WI38 (cell line): ENCODE measurements around the gene SMS.

ENCODE experiments used
- H3K4me3 ChIP-seq: 2 replicates; pipeline ENCODE4 v1.5.1; 2011; ENCODE audit warnings: low read depth, mild to moderate bottlenecking, control low read depth, low read length
- CTCF ChIP-seq: IDR thresholded peaks from 2 replicates; pipeline ENCODE4 v1.5.1; 2012; ENCODE audit warnings: low read depth, mild to moderate bottlenecking, control low read depth, low read length

SMS gene

GRCh38 chrX:22037225-22037624 lies 96.7 kb downstream of the SMS start:
- TF ChIP-seq CTCF = no peak
- H3K4me3 ChIP-seq = no peak overlapping the region

GRCh38 chrX:22037911-22038537 lies 97.5 kb downstream of the SMS start:
- TF ChIP-seq CTCF = no peak
- no peak overlapping the region for H3K4me3 ChIP-seq

- TF ChIP-seq CTCF = no peak
- H3K4me3 ChIP-seq = no peak overlapping the region
Observed at GRCh38 chrX:22039541-22039940, 99.0 kb downstream of the SMS start.

- H3K4me3 ChIP-seq = no peak overlapping the region
- no peak for TF ChIP-seq CTCF
Observed at GRCh38 chrX:22040184-22040583, 99.7 kb downstream of the SMS start.

GRCh38 chrX:22041907-22042530 lies 101.5 kb downstream of the SMS start:
- TF ChIP-seq CTCF = no peak
- H3K4me3 ChIP-seq = no peak overlapping the region

GRCh38 chrX:22043872-22044271 lies 103.4 kb downstream of the SMS start:
- no peak for TF ChIP-seq CTCF
- no peak overlapping the region for H3K4me3 ChIP-seq
